Stimulated activated CD8-positive, alpha-beta memory T cell treated with anti-CD3 and anti-CD28 coated beads, Interleukin-7, amount 100 ng/mL, for 48 hours (primary cell): ENCODE data around the gene OR10V1.

Experiments
- DNase-seq, 2 donors: peaks; one replicate each; pipeline ENCODE4 v3.0.0-alpha.2; 2020; ENCODE audit warnings: low read depth in 1 of 2; ENCODE audit errors: extremely low read depth in 1 of 2

OR10V1 gene

DNA sequence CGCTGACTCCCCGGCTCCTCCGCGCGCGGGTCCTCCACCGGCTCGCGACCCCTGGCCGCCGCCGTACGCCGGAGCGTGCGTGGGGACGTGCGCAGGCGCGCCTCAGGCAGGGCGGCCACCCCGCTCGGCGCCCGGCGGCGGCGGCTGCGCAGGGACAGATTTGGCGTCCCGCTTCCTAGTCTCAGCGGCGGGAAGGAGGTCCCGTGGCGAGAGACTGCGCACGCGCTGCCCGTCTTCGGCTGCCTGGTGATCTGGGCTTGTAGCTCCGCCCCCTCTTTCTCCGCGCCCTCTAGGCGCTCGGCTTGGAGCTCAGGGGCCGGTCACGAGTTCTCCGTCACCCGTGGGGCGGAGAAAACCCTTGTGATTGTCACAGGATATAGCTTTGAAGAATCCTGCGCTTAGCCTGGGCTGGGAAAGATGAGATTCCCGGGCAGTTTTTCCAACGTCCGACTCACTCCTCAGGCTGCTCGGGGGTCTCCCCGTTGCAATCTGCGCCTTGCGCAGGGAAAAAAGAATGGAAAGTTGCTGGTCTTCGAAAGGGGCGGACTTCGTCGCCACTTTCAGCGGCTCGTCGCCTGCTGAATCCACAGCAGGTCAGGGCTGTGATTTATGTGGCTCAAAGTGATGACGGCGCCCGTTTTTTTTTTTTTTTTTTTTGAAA lies 44.6 kb downstream of the OR10V1 start, which contains the start of gene PATL1:
PATL1 (minus strand) TSS at position 88 of the 661 bp plus-strand sequence. CDS start 142 bp downstream, outside the sequence.
- DNase-seq: peak; percentile 96 to 98

GRCh38 chr11:59668188-59668949 lies 45.3 kb downstream of the OR10V1 start:
- DNase-seq: peak; percentile 37 to 57

GRCh38 chr11:59667812-59668187 lies 45.8 kb downstream of the OR10V1 start:
- no peak for DNase-seq

DNA sequence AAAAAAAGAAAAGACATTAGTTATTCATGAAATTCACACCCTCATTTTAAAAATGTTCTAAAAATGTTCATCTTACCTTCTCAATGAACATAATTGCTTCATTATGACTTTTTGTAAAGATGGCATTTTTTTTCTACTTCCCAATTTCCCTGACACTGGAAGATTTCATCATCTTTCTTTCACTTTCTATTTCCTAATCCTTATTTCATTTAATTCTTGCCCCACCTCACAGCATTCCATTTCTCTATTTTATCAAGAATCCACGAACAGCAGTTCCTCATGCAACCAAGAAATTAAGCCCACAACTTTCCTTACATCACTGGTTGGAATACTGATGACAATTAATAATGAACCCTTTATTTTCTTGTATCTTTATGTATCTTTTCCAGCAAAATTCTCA lies 46.7 kb downstream of the OR10V1 start:
- DNase-seq: no peak
